Measurements from ENCODE around the gene CCDC43.

DNA sequence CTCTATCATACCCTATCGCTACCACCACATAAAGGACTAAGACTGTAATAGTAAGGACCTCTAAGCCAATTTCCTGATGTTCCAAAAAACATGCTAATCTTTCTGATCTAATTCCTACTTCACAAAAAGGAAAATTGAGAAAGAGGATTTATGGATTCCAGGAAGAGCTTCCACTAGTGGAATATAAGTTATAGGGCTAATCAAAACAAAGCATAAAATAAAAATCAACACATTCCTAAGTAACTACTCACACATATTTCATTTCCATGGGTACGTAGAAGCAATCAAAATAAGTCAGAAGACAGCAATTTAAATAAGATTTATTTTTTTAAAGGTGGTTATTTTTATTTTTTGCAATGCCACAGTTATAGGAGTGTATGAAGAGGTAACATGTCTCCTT, 12.4 kb downstream of the CCDC43 start:
- no peak for TF ChIP-seq POLR2AphosphoS5 (IDR thresholded peaks at IDR 0.05)
- TF ChIP-seq EP300 (IDR thresholded peaks at IDR 0.05) = no peak
- no peak for TF ChIP-seq POLR2A (IDR thresholded peaks at IDR 0.05; ENCODE audit: low read depth)

All from esophagus muscularis mucosa (tissue), 3 donors.